Coronary artery (tissue), 2 donors: ENCODE measurements around the gene ZNF714.

Experiments used
- DNase-seq: peaks from one replicate; pipeline ENCODE4 v3.0.0-alpha.2; 2017; ENCODE audit warnings: low spot score
- H3K27ac ChIP-seq, 2 donors: fragments of 200-600 bp; sonication (generic); one replicate each; pipeline ENCODE4 v1.5.1; 2016 to 2019
- H3K4me3 ChIP-seq: fragments of 200-600 bp; sonication (generic); 2 replicates; pipeline ENCODE4 v1.5.1; 2016; ENCODE audit warnings: mild to moderate bottlenecking, moderate library complexity
- CTCF ChIP-seq: fragments of 200-600 bp; sonication (generic); IDR thresholded peaks from one replicate; pipeline ENCODE4 v1.5.1; 2019; ENCODE audit warnings: antibody characterized with exemption

ZNF714 gene

GRCh38 chr19:21164541-21164940, 82.5 kb downstream of the ZNF714 start:
- Histone ChIP-seq H3K4me3 (no peak overlapping the region), H3K27ac (no peak overlapping the region)
- TF ChIP-seq CTCF = no peak
- no peak for DNase-seq

GRCh38 chr19:21166436-21166835, 84.4 kb downstream of the ZNF714 start:
- TF ChIP-seq CTCF = no peak
- no peak for DNase-seq
- H3K27ac ChIP-seq = no peak overlapping the region
- H3K4me3 ChIP-seq = no peak overlapping the region
